Measurements from ENCODE around the gene VCAN.

DNA sequence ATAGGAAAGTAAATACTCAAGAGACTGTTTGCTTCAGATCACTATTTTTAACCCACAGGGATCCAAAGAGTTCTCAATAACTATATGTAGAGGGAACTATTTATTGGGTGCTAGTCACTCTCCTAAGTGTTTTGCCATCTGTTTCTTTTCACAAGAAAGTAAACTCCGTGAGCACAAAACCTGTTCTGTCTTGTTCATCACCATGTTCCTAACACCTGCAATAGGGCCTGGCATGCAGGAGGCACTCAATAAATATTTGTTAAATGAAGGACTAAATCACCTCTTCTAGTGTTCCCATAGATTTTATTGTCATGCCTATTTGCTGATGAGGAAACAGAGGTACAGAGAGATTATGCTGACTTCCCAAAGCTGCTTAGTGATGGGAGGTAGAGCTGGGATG, 118.2 kb downstream of the VCAN start:
- TF ChIP-seq, protein P1, sequence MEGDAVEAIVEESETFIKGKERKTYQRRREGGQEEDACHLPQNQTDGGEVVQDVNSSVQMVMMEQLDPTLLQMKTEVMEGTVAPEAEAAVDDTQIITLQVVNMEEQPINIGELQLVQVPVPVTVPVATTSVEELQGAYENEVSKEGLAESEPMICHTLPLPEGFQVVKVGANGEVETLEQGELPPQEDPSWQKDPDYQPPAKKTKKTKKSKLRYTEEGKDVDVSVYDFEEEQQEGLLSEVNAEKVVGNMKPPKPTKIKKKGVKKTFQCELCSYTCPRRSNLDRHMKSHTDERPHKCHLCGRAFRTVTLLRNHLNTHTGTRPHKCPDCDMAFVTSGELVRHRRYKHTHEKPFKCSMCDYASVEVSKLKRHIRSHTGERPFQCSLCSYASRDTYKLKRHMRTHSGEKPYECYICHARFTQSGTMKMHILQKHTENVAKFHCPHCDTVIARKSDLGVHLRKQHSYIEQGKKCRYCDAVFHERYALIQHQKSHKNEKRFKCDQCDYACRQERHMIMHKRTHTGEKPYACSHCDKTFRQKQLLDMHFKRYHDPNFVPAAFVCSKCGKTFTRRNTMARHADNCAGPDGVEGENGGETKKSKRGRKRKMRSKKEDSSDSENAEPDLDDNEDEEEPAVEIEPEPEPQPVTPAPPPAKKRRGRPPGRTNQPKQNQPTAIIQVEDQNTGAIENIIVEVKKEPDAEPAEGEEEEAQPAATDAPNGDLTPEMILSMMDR (IDR thresholded peaks at IDR 0.05) = no peak
- TF ChIP-seq POLR2A (IDR thresholded peaks at IDR 0.05) = no peak

Measured in Peyer's patch (tissue), 4 donors.